Mucosa of rectum (tissue), 2 donors: ENCODE results near the gene ZNF564.
A peak's percentile ranks its signal among the peaks of the same experiment; 100 is the strongest.

ENCODE experiments used
- H3K27ac ChIP-seq, 2 donors: one replicate each; pipeline ENCODE4 v1.7.0; 2013; ENCODE audit warnings: inconsistent platforms in 2 of 2, low read depth in 2 of 2, low read length in 2 of 2
- H3K27me3 ChIP-seq, 2 donors: one replicate each; pipeline ENCODE4 v1.7.0; 2013; ENCODE audit warnings: low read length in 2 of 2; ENCODE audit not compliant: control insufficient read depth in 2 of 2, insufficient read depth in 2 of 2
- H3K36me3 ChIP-seq, 2 donors: one replicate each; pipeline ENCODE4 v1.7.0; 2013; ENCODE audit warnings: low read length in 2 of 2; ENCODE audit not compliant: control insufficient read depth in 2 of 2, insufficient read depth in 2 of 2
- H3K4me1 ChIP-seq, 2 donors: one replicate each; pipeline ENCODE4 v1.7.0; 2013; ENCODE audit warnings: low read length in 2 of 2, mild to moderate bottlenecking in 1 of 2; ENCODE audit not compliant: control insufficient read depth in 2 of 2, insufficient read depth in 2 of 2
- H3K4me3 ChIP-seq, 2 donors: one replicate each; pipeline ENCODE4 v1.7.0; 2013; ENCODE audit warnings: low read length in 2 of 2
- H3K9ac ChIP-seq, 2 donors: one replicate each; pipeline ENCODE4 v1.7.0; 2013; ENCODE audit warnings: low read length in 2 of 2, low read depth in 1 of 2, mild to moderate bottlenecking in 1 of 2
- H3K9me3 ChIP-seq, 2 donors: one replicate each; pipeline ENCODE4 v1.7.0; 2013; ENCODE audit warnings: low read length in 2 of 2; ENCODE audit not compliant: control insufficient read depth in 2 of 2
- donor health status: healthy.
- donor health status: Normal muscosa, but diverticular disease.

ZNF564 gene

GRCh38 chr19:12564016-12564664 lies 12.9 kb upstream of the ZNF564 start:
- Histone ChIP-seq H3K27me3 (no peaks in the 10 kb centered on the region), H3K4me3 (no peak overlapping the region), H3K9me3 (no peaks in the 10 kb centered on the region), H3K27ac (no peak overlapping the region), H3K36me3 (no peaks in the 10 kb centered on the region), H3K9ac (no peak overlapping the region), H3K4me1 (no peaks in the 10 kb centered on the region)

- Histone ChIP-seq H3K27me3 (no peaks in the 10 kb centered on the region), H3K27ac (no peak overlapping the region), H3K9ac (no peak overlapping the region), H3K9me3 (no peaks in the 10 kb centered on the region), H3K4me3 (no peak overlapping the region), H3K36me3 (no peaks in the 10 kb centered on the region), H3K4me1 (peaks cover 5 to 9% of the 10 kb centered on the region in 2 donors)
These were observed 4.2 kb upstream of the ZNF564 start for GRCh38 chr19:12555456-12555930.

- Histone ChIP-seq H3K9me3 (peaks cover 0 to 8% of the 10 kb centered on the region in 2 donors), H3K36me3 (peaks cover 21 to 25% of the 10 kb centered on the region in 2 donors), H3K9ac (no peak overlapping the region), H3K27ac (no peak overlapping the region), H3K4me3 (no peak overlapping the region), H3K4me1 (peaks cover 5 to 16% of the 10 kb centered on the region in 2 donors), H3K27me3 (no peaks in the 10 kb centered on the region)
These were observed 4.4 kb downstream of the ZNF564 start for GRCh38 chr19:12546903-12547302.

- peaks cover 24 to 30% of the 10 kb centered on the region in 2 donors for H3K36me3 ChIP-seq
- peaks cover 5 to 16% of the 10 kb centered on the region in 2 donors for H3K4me1 ChIP-seq
- H3K27ac ChIP-seq = no peak overlapping the region
These were observed 5.2 kb downstream of the ZNF564 start for GRCh38 chr19:12546068-12546467.

GRCh38 chr19:12545267-12545666 lies 6.0 kb downstream of the ZNF564 start:
- Histone ChIP-seq H3K4me3 (no peak overlapping the region), H3K27me3 (no peaks in the 10 kb centered on the region), H3K9me3 (peaks cover 0 to 8% of the 10 kb centered on the region in 2 donors), H3K36me3 (peaks cover 30 to 33% of the 10 kb centered on the region in 2 donors), H3K9ac (no peak overlapping the region), H3K27ac (no peak overlapping the region), H3K4me1 (peaks cover 5 to 10% of the 10 kb centered on the region in 2 donors)

More at GRCh38 chr19:12546068-12546467, 5.2 kb downstream of the ZNF564 start:
- H3K9ac ChIP-seq = no peak overlapping the region
- H3K9me3 ChIP-seq = peaks cover 0 to 8% of the 10 kb centered on the region in 2 donors
- H3K27me3 ChIP-seq = no peaks in the 10 kb centered on the region
- no peak overlapping the region for H3K4me3 ChIP-seq

GRCh38 chr19:12544401-12544876 lies 6.8 kb downstream of the ZNF564 start:
- Histone ChIP-seq H3K27ac (no peak overlapping the region), H3K4me1 (peaks cover under 1 to 5% of the 10 kb centered on the region in 2 donors), H3K9me3 (peaks cover 0 to 8% of the 10 kb centered on the region in 2 donors), H3K36me3 (peaks cover 35 to 37% of the 10 kb centered on the region in 2 donors), H3K27me3 (no peaks in the 10 kb centered on the region), H3K9ac (no peak overlapping the region), H3K4me3 (no peak overlapping the region)

- H3K9ac ChIP-seq = no peak overlapping the region
- no peak overlapping the region for H3K27ac ChIP-seq
- H3K27me3 ChIP-seq = no peaks in the 10 kb centered on the region
- no peak overlapping the region for H3K4me3 ChIP-seq
- H3K36me3 ChIP-seq = peaks cover 30 to 40% of the 10 kb centered on the region in 2 donors
- peaks cover 0 to 8% of the 10 kb centered on the region in 2 donors for H3K9me3 ChIP-seq
- H3K4me1 ChIP-seq = peaks cover 0 to under 1% of the 10 kb centered on the region in 2 donors
These were observed 7.4 kb downstream of the ZNF564 start for GRCh38 chr19:12543855-12544254.

- peak overlapping the region; percentile 20 to 53 for H3K4me3 ChIP-seq
- peaks cover 72 to 74% of the 10 kb centered on the region in 2 donors for H3K9me3 ChIP-seq
- peaks cover 57 to 60% of the 10 kb centered on the region in 2 donors for H3K36me3 ChIP-seq
These were observed 24.0 kb downstream of the ZNF564 start for GRCh38 chr19:12527034-12527836.

GRCh38 chr19:12526542-12526941 lies 24.7 kb downstream of the ZNF564 start:
- no peaks in the 10 kb centered on the region for H3K4me1 ChIP-seq
- H3K27me3 ChIP-seq = no peaks in the 10 kb centered on the region
- no peak overlapping the region for H3K9ac ChIP-seq
- H3K4me3 ChIP-seq = peak overlapping the region; percentile 20 to 53
- H3K9me3 ChIP-seq = peaks cover 74% of the 10 kb centered on the region in 2 donors
- H3K27ac ChIP-seq = no peak overlapping the region
- H3K36me3 ChIP-seq = peaks cover 56 to 60% of the 10 kb centered on the region in 2 donors

More at GRCh38 chr19:12527034-12527836, 24.0 kb downstream of the ZNF564 start:
- Histone ChIP-seq H3K9ac (no peak overlapping the region), H3K27me3 (no peaks in the 10 kb centered on the region), H3K4me1 (no peaks in the 10 kb centered on the region), H3K27ac (no peak overlapping the region)

- H3K9ac ChIP-seq = no peak overlapping the region
- H3K27me3 ChIP-seq = no peaks in the 10 kb centered on the region
- no peak overlapping the region for H3K27ac ChIP-seq
- H3K4me3 ChIP-seq = no peak overlapping the region
- H3K36me3 ChIP-seq = peaks cover 18% of the 10 kb centered on the region in 2 donors
- no peaks in the 10 kb centered on the region for H3K4me1 ChIP-seq
- H3K9me3 ChIP-seq = peaks cover 39 to 41% of the 10 kb centered on the region in 2 donors
These were observed 29.3 kb downstream of the ZNF564 start for GRCh38 chr19:12521996-12522395.
